ENCODE data around the gene ABCA1.

ABCA1 gene

GRCh38 chr9:104871961-104872527, 55.9 kb downstream of the ABCA1 start:
- TF ChIP-seq POLR2AphosphoS5 (IDR thresholded peaks at IDR 0.05; ENCODE audit: borderline replicate concordance, low read depth, low read length) = no peak
- no peak for TF ChIP-seq EZH2 (IDR thresholded peaks at IDR 0.05)
- no peak for TF ChIP-seq FOXP2 (optimal IDR thresholded peaks at IDR 0.05; ENCODE audit: control extremely low read depth, extremely low read length, insufficient read depth)
- Histone ChIP-seq H3K9me3 (ENCODE audit: low read depth, low read length) (no peaks in the 10 kb centered on the region), H3K36me3 (ENCODE audit: insufficient read depth, low read length) (no peaks in the 10 kb centered on the region), H3K9ac (ENCODE audit: insufficient read length) (no peak overlapping the region), H3K4me3 (no peak overlapping the region), H3K27ac (no peak overlapping the region)
- DNase-seq (ENCODE audit: low read depth, low spot score) = no peak

GRCh38 chr9:104869811-104870210, 58.1 kb downstream of the ABCA1 start:
- Histone ChIP-seq H3K9me3 (ENCODE audit: low read depth, low read length) (no peaks in the 10 kb centered on the region), H3K4me3 (no peak overlapping the region), H3K9ac (ENCODE audit: insufficient read length) (no peak overlapping the region), H3K27ac (no peak overlapping the region), H3K36me3 (ENCODE audit: insufficient read depth, low read length) (no peaks in the 10 kb centered on the region)
- TF ChIP-seq FOXP2 (optimal IDR thresholded peaks at IDR 0.05; ENCODE audit: control extremely low read depth, extremely low read length, insufficient read depth) (no peak), POLR2AphosphoS5 (IDR thresholded peaks at IDR 0.05; ENCODE audit: borderline replicate concordance, low read depth, low read length) (no peak), EZH2 (IDR thresholded peaks at IDR 0.05) (no peak)
- no peak for DNase-seq (ENCODE audit: low read depth, low spot score)

GRCh38 chr9:104868687-104869404, 59.1 kb downstream of the ABCA1 start:
- no peak for TF ChIP-seq POLR2AphosphoS5 (IDR thresholded peaks at IDR 0.05; ENCODE audit: borderline replicate concordance, low read depth, low read length)
- TF ChIP-seq EZH2 (IDR thresholded peaks at IDR 0.05) = no peak
- no peak for TF ChIP-seq FOXP2 (optimal IDR thresholded peaks at IDR 0.05; ENCODE audit: control extremely low read depth, extremely low read length, insufficient read depth)
- Histone ChIP-seq H3K9ac (ENCODE audit: insufficient read length) (no peak overlapping the region), H3K4me3 (no peak overlapping the region), H3K36me3 (ENCODE audit: insufficient read depth, low read length) (no peaks in the 10 kb centered on the region), H3K27ac (no peak overlapping the region), H3K9me3 (ENCODE audit: low read depth, low read length) (no peaks in the 10 kb centered on the region)
- peak; percentile 5 for DNase-seq (ENCODE audit: low read depth, low spot score)

GRCh38 chr9:104868303-104868686, 59.7 kb downstream of the ABCA1 start:
- no peak for DNase-seq (ENCODE audit: low read depth, low spot score)
- no peak overlapping the region for H3K4me3 ChIP-seq
- no peak overlapping the region for H3K9ac ChIP-seq (ENCODE audit: insufficient read length)
- TF ChIP-seq FOXP2 (optimal IDR thresholded peaks at IDR 0.05; ENCODE audit: control extremely low read depth, extremely low read length, insufficient read depth) = no peak
- TF ChIP-seq EZH2 (IDR thresholded peaks at IDR 0.05) = no peak
- TF ChIP-seq POLR2AphosphoS5 (IDR thresholded peaks at IDR 0.05; ENCODE audit: borderline replicate concordance, low read depth, low read length) = no peak
- no peaks in the 10 kb centered on the region for H3K9me3 ChIP-seq (ENCODE audit: low read depth, low read length)
- H3K27ac ChIP-seq = no peak overlapping the region
- H3K36me3 ChIP-seq (ENCODE audit: insufficient read depth, low read length) = no peaks in the 10 kb centered on the region

- Histone ChIP-seq H3K4me3 (no peak overlapping the region), H3K36me3 (ENCODE audit: insufficient read depth, low read length) (no peaks in the 10 kb centered on the region), H3K9me3 (ENCODE audit: low read depth, low read length) (no peaks in the 10 kb centered on the region), H3K27ac (no peak overlapping the region), H3K9ac (ENCODE audit: insufficient read length) (no peak overlapping the region)
- no peak for TF ChIP-seq FOXP2 (optimal IDR thresholded peaks at IDR 0.05; ENCODE audit: control extremely low read depth, extremely low read length, insufficient read depth)
- no peak for TF ChIP-seq POLR2AphosphoS5 (IDR thresholded peaks at IDR 0.05; ENCODE audit: borderline replicate concordance, low read depth, low read length)
- no peak for TF ChIP-seq EZH2 (IDR thresholded peaks at IDR 0.05)
- no peak for DNase-seq (ENCODE audit: low read depth, low spot score)
These were observed 61.8 kb downstream of the ABCA1 start for GRCh38 chr9:104866191-104866590.

GRCh38 chr9:104864675-104865104, 63.3 kb downstream of the ABCA1 start:
- H3K9me3 ChIP-seq (ENCODE audit: low read depth, low read length) = no peaks in the 10 kb centered on the region
- peak; percentile 2 for DNase-seq (ENCODE audit: low read depth, low spot score)
- no peaks in the 10 kb centered on the region for H3K36me3 ChIP-seq (ENCODE audit: insufficient read depth, low read length)
- H3K27ac ChIP-seq = no peak overlapping the region
- no peak overlapping the region for H3K4me3 ChIP-seq
- H3K9ac ChIP-seq (ENCODE audit: insufficient read length) = no peak overlapping the region
- no peak for TF ChIP-seq EZH2 (IDR thresholded peaks at IDR 0.05)
- no peak for TF ChIP-seq FOXP2 (optimal IDR thresholded peaks at IDR 0.05; ENCODE audit: control extremely low read depth, extremely low read length, insufficient read depth)
- TF ChIP-seq POLR2AphosphoS5 (IDR thresholded peaks at IDR 0.05; ENCODE audit: borderline replicate concordance, low read depth, low read length) = no peak

- Histone ChIP-seq H3K9ac (ENCODE audit: insufficient read length) (no peak overlapping the region), H3K27ac (no peak overlapping the region)
- TF ChIP-seq POLR2AphosphoS5 (IDR thresholded peaks at IDR 0.05; ENCODE audit: borderline replicate concordance, low read depth, low read length) (no peak), EZH2 (IDR thresholded peaks at IDR 0.05) (no peak), FOXP2 (optimal IDR thresholded peaks at IDR 0.05; ENCODE audit: control extremely low read depth, extremely low read length, insufficient read depth) (no peak)
These were observed 64.6 kb downstream of the ABCA1 start for GRCh38 chr9:104863180-104863883.

GRCh38 chr9:104861397-104861796, 66.6 kb downstream of the ABCA1 start:
- H3K9ac ChIP-seq (ENCODE audit: insufficient read length) = no peak overlapping the region
- no peaks in the 10 kb centered on the region for H3K36me3 ChIP-seq (ENCODE audit: insufficient read depth, low read length)
- H3K27ac ChIP-seq = no peak overlapping the region
- no peaks in the 10 kb centered on the region for H3K9me3 ChIP-seq (ENCODE audit: low read depth, low read length)
- DNase-seq (ENCODE audit: low read depth, low spot score) = no peak
- no peak for TF ChIP-seq FOXP2 (optimal IDR thresholded peaks at IDR 0.05; ENCODE audit: control extremely low read depth, extremely low read length, insufficient read depth)
- TF ChIP-seq POLR2AphosphoS5 (IDR thresholded peaks at IDR 0.05; ENCODE audit: borderline replicate concordance, low read depth, low read length) = no peak
- no peak for TF ChIP-seq EZH2 (IDR thresholded peaks at IDR 0.05)
- no peak overlapping the region for H3K4me3 ChIP-seq

More at GRCh38 chr9:104863180-104863883, 64.6 kb downstream of the ABCA1 start:
- no peak overlapping the region for H3K4me3 ChIP-seq
- DNase-seq (ENCODE audit: low read depth, low spot score) = peak; percentile 30
- H3K36me3 ChIP-seq (ENCODE audit: insufficient read depth, low read length) = no peaks in the 10 kb centered on the region
- no peaks in the 10 kb centered on the region for H3K9me3 ChIP-seq (ENCODE audit: low read depth, low read length)
